ENCODE results near the gene DHX34. TPM values are rescaled to one million over a fixed set of nuclear protein-coding genes. Genes with fewer than 3 reads are reported as not detected.
"Not testable (repeated sequence)": the region's sequence is repeated elsewhere in the genome, so short reads cannot be mapped to it uniquely, and the experiment has no call there.

The DHX34 gene
- total RNA-seq, 1 experiment from 2014 or later, result 34.6 TPM

GRCh38 chr19:47319923-47320871, 28.9 kb upstream of the DHX34 start:
- H3K4me3 ChIP-seq (ENCODE audit: insufficient read depth, low read depth, low read length), result no peak overlapping the region

GRCh38 chr19:47321630-47322029, 27.5 kb upstream of the DHX34 start:
- Histone ChIP-seq H3K4me3 (ENCODE audit: insufficient read depth, low read depth, low read length) (no peak overlapping the region), H3K27me3 (ENCODE audit: control insufficient read depth, insufficient read depth, low read length) (no peaks in the 10 kb centered on the region), H3K36me3 (replicated peaks; ENCODE audit: control insufficient read depth, insufficient read depth, low read length) (no peaks in the 10 kb centered on the region)
- no peak for DNase-seq

More at GRCh38 chr19:47319923-47320871, 28.9 kb upstream of the DHX34 start:
- Histone ChIP-seq H3K36me3 (replicated peaks; ENCODE audit: control insufficient read depth, insufficient read depth, low read length) (no peaks in the 10 kb centered on the region), H3K27me3 (ENCODE audit: control insufficient read depth, insufficient read depth, low read length) (no peaks in the 10 kb centered on the region)
- DNase-seq, result no peak

- Histone ChIP-seq H3K4me3 (ENCODE audit: insufficient read depth, low read depth, low read length) (no peak overlapping the region), H3K27me3 (ENCODE audit: control insufficient read depth, insufficient read depth, low read length) (no peaks in the 10 kb centered on the region), H3K36me3 (replicated peaks; ENCODE audit: control insufficient read depth, insufficient read depth, low read length) (no peaks in the 10 kb centered on the region)
- no peak for DNase-seq
Observed at GRCh38 chr19:47322058-47322457, 27.1 kb upstream of the DHX34 start.

GRCh38 chr19:47323409-47323808, 25.7 kb upstream of the DHX34 start:
- DNase-seq, result peak; percentile 47
- Histone ChIP-seq H3K27me3 (ENCODE audit: control insufficient read depth, insufficient read depth, low read length) (no peaks in the 10 kb centered on the region), H3K36me3 (replicated peaks; ENCODE audit: control insufficient read depth, insufficient read depth, low read length) (no peaks in the 10 kb centered on the region), H3K4me3 (ENCODE audit: insufficient read depth, low read depth, low read length) (no peak overlapping the region)

- Histone ChIP-seq H3K27me3 (ENCODE audit: control insufficient read depth, insufficient read depth, low read length) (no peaks in the 10 kb centered on the region), H3K4me3 (ENCODE audit: insufficient read depth, low read depth, low read length) (no peak overlapping the region), H3K36me3 (replicated peaks; ENCODE audit: control insufficient read depth, insufficient read depth, low read length) (no peaks in the 10 kb centered on the region)
- DNase-seq, result peak; percentile 41
Observed at GRCh38 chr19:47323872-47324271, 25.2 kb upstream of the DHX34 start.

- peak; percentile 32 for DNase-seq
- Histone ChIP-seq H3K36me3 (replicated peaks; ENCODE audit: control insufficient read depth, insufficient read depth, low read length) (no peaks in the 10 kb centered on the region), H3K27me3 (ENCODE audit: control insufficient read depth, insufficient read depth, low read length) (no peaks in the 10 kb centered on the region), H3K4me3 (ENCODE audit: insufficient read depth, low read depth, low read length) (no peak overlapping the region)
Observed at GRCh38 chr19:47324502-47324901, 24.6 kb upstream of the DHX34 start.

GRCh38 chr19:47330466-47330869, 18.6 kb upstream of the DHX34 start:
- no peak overlapping the region for H3K4me3 ChIP-seq (ENCODE audit: insufficient read depth, low read depth, low read length)
- DNase-seq, result no peak

GRCh38 chr19:47331490-47331889, 17.6 kb upstream of the DHX34 start:
- Histone ChIP-seq H3K27me3 (ENCODE audit: control insufficient read depth, insufficient read depth, low read length) (no peaks in the 10 kb centered on the region), H3K36me3 (replicated peaks; ENCODE audit: control insufficient read depth, insufficient read depth, low read length) (no peaks in the 10 kb centered on the region), H3K4me3 (ENCODE audit: insufficient read depth, low read depth, low read length) (no peak overlapping the region)
- DNase-seq, result no peak

More at GRCh38 chr19:47330466-47330869, 18.6 kb upstream of the DHX34 start:
- H3K27me3 ChIP-seq (ENCODE audit: control insufficient read depth, insufficient read depth, low read length), result no peaks in the 10 kb centered on the region
- no peaks in the 10 kb centered on the region for H3K36me3 ChIP-seq (replicated peaks; ENCODE audit: control insufficient read depth, insufficient read depth, low read length)

GRCh38 chr19:47331931-47332547, 17.1 kb upstream of the DHX34 start, which contains the start of gene C5AR2:
C5AR2 (plus strand) TSS chr19:47332175; CDS start chr19:47340800, 8,625 bp downstream.
- H3K4me3 ChIP-seq (ENCODE audit: insufficient read depth, low read depth, low read length), result no peak within 1 kb of the TSS
- no peak for DNase-seq
- no peaks in the 10 kb centered on the region for H3K27me3 ChIP-seq (ENCODE audit: control insufficient read depth, insufficient read depth, low read length)
- H3K36me3 ChIP-seq (replicated peaks; ENCODE audit: control insufficient read depth, insufficient read depth, low read length), result no peaks in the 10 kb centered on the region

GRCh38 chr19:47336765-47337718, 12.1 kb upstream of the DHX34 start:
- peak; percentile 31 for DNase-seq
- not testable (repeated sequence) for H3K36me3 ChIP-seq (replicated peaks; ENCODE audit: control insufficient read depth, insufficient read depth, low read length); H3K4me3 ChIP-seq (ENCODE audit: insufficient read depth, low read depth, low read length); H3K27me3 ChIP-seq (ENCODE audit: control insufficient read depth, insufficient read depth, low read length)

GRCh38 chr19:47339196-47339880, 9.8 kb upstream of the DHX34 start:
- H3K36me3 ChIP-seq (replicated peaks; ENCODE audit: control insufficient read depth, insufficient read depth, low read length), result no peaks in the 10 kb centered on the region
- H3K4me3 ChIP-seq (ENCODE audit: insufficient read depth, low read depth, low read length), result no peak overlapping the region
- DNase-seq, result no peak
- H3K27me3 ChIP-seq (ENCODE audit: control insufficient read depth, insufficient read depth, low read length), result no peaks in the 10 kb centered on the region

GRCh38 chr19:47340477-47341208, 8.5 kb upstream of the DHX34 start:
- no peaks in the 10 kb centered on the region for H3K27me3 ChIP-seq (ENCODE audit: control insufficient read depth, insufficient read depth, low read length)
- DNase-seq, result no peak
- H3K36me3 ChIP-seq (replicated peaks; ENCODE audit: control insufficient read depth, insufficient read depth, low read length), result no peaks in the 10 kb centered on the region
- no peak overlapping the region for H3K4me3 ChIP-seq (ENCODE audit: insufficient read depth, low read depth, low read length)

GRCh38 chr19:47341734-47342133, 7.4 kb upstream of the DHX34 start:
- H3K36me3 ChIP-seq (replicated peaks; ENCODE audit: control insufficient read depth, insufficient read depth, low read length), result no peaks in the 10 kb centered on the region
- H3K4me3 ChIP-seq (ENCODE audit: insufficient read depth, low read depth, low read length), result no peak overlapping the region
- H3K27me3 ChIP-seq (ENCODE audit: control insufficient read depth, insufficient read depth, low read length), result no peaks in the 10 kb centered on the region
- no peak for DNase-seq
